ENCODE results near the gene ZSCAN22.
A peak's percentile ranks its signal among the peaks of the same experiment; 100 is the strongest.

ZSCAN22 gene

DNA sequence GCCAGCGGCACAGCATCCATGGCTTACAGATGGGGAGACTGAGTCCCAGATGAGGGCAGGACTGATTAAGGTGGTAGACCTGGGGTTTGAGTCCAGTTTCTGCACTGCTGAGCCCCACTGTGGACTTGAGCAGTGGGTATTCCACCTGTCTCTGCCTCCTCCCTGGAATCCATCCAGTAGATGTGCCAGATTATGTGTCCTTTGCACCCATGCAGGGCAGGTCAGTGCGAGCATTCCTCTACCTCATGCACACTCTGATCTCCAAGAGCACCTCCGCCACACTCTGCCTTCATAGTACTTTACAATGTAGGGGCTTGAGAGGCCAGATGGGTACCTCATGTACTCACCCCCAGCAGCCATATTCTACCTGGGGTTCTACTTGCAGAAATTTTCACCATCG, 10.0 kb downstream of the ZSCAN22 start:
- H2AFZ ChIP-seq (ENCODE audit: low read length): no peak overlapping the region
- no peak overlapping the region for H3K9ac ChIP-seq (ENCODE audit: low read depth, low read length, poor library complexity, severe bottlenecking)
- H3F3A ChIP-seq (ENCODE audit: low read depth): no peaks in the 10 kb centered on the region
- no peaks in the 10 kb centered on the region for H3K9me3 ChIP-seq (ENCODE audit: insufficient read depth, low read depth, low read length)
- no peaks in the 10 kb centered on the region for H3K36me3 ChIP-seq (ENCODE audit: insufficient read depth, low read length)
- TF ChIP-seq, protein P1, sequence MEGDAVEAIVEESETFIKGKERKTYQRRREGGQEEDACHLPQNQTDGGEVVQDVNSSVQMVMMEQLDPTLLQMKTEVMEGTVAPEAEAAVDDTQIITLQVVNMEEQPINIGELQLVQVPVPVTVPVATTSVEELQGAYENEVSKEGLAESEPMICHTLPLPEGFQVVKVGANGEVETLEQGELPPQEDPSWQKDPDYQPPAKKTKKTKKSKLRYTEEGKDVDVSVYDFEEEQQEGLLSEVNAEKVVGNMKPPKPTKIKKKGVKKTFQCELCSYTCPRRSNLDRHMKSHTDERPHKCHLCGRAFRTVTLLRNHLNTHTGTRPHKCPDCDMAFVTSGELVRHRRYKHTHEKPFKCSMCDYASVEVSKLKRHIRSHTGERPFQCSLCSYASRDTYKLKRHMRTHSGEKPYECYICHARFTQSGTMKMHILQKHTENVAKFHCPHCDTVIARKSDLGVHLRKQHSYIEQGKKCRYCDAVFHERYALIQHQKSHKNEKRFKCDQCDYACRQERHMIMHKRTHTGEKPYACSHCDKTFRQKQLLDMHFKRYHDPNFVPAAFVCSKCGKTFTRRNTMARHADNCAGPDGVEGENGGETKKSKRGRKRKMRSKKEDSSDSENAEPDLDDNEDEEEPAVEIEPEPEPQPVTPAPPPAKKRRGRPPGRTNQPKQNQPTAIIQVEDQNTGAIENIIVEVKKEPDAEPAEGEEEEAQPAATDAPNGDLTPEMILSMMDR (conservative IDR thresholded peaks at IDR 0.05; ENCODE audit: low read length): no peak
- no peak for TF ChIP-seq EZH2phosphoT487 (IDR thresholded peaks at IDR 0.05; ENCODE audit: borderline replicate concordance)
- H3K4me2 ChIP-seq (ENCODE audit: low read depth, low read length, poor library complexity, severe bottlenecking): no peak overlapping the region
- H4K20me1 ChIP-seq (ENCODE audit: insufficient read depth, low read length, poor library complexity, severe bottlenecking): no peaks in the 10 kb centered on the region
- no peaks in the 10 kb centered on the region for H3K9me2 ChIP-seq (replicated peaks; ENCODE audit: low read depth, low read length)
- no peaks in the 10 kb centered on the region for H3K79me2 ChIP-seq (ENCODE audit: insufficient read depth, low read length)
- peaks cover 21% of the 10 kb centered on the region for H3K4me1 ChIP-seq (ENCODE audit: insufficient read depth, low read length, poor library complexity, severe bottlenecking)
- no peaks in the 10 kb centered on the region for H3K27me3 ChIP-seq (ENCODE audit: insufficient read depth, low read length, poor library complexity, severe bottlenecking)
- no peak overlapping the region for H3K4me3 ChIP-seq (ENCODE audit: low read length, poor library complexity, severe bottlenecking)

DNA sequence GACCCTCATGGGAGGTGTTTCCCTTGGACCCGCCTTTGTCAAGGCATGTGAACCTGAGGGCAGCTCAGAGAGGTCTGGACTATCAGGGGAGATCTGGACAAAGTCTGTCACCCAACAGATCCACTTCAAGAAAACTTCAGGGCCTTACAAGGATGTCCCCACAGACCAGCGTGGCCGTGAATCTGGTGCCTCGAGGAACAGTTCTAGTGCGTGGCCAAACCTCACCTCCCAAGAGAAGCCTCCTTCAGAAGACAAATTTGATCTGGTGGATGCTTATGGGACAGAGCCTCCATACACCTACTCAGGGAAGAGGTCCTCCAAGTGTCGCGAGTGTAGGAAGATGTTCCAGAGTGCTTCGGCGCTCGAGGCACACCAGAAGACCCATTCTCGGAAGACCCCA, 11.5 kb downstream of the ZSCAN22 start:
- Histone ChIP-seq H3K4me3 (ENCODE audit: low read length, poor library complexity, severe bottlenecking) (no peak overlapping the region), H3F3A (ENCODE audit: low read depth) (no peaks in the 10 kb centered on the region), H3K9me2 (replicated peaks; ENCODE audit: low read depth, low read length) (no peaks in the 10 kb centered on the region), H3K4me2 (ENCODE audit: low read depth, low read length, poor library complexity, severe bottlenecking) (no peak overlapping the region), H3K27me3 (ENCODE audit: insufficient read depth, low read length, poor library complexity, severe bottlenecking) (no peaks in the 10 kb centered on the region), H4K20me1 (ENCODE audit: insufficient read depth, low read length, poor library complexity, severe bottlenecking) (no peaks in the 10 kb centered on the region), H3K79me2 (ENCODE audit: insufficient read depth, low read length) (no peaks in the 10 kb centered on the region), H3K9me3 (ENCODE audit: insufficient read depth, low read depth, low read length) (no peaks in the 10 kb centered on the region), H3K9ac (ENCODE audit: low read depth, low read length, poor library complexity, severe bottlenecking) (no peak overlapping the region), H3K36me3 (ENCODE audit: insufficient read depth, low read length) (no peaks in the 10 kb centered on the region), H3K4me1 (ENCODE audit: insufficient read depth, low read length, poor library complexity, severe bottlenecking) (peaks cover 21% of the 10 kb centered on the region), H2AFZ (ENCODE audit: low read length) (no peak overlapping the region)
- TF ChIP-seq, protein P1 (conservative IDR thresholded peaks at IDR 0.05; ENCODE audit: low read length): no peak
- no peak for TF ChIP-seq EZH2phosphoT487 (IDR thresholded peaks at IDR 0.05; ENCODE audit: borderline replicate concordance)

- Histone ChIP-seq H3K9me2 (replicated peaks; ENCODE audit: low read depth, low read length) (no peaks in the 10 kb centered on the region), H3K4me2 (ENCODE audit: low read depth, low read length, poor library complexity, severe bottlenecking) (peak overlapping the region; percentile 52), H3K36me3 (ENCODE audit: insufficient read depth, low read length) (no peaks in the 10 kb centered on the region), H3K4me1 (ENCODE audit: insufficient read depth, low read length, poor library complexity, severe bottlenecking) (peaks cover 20% of the 10 kb centered on the region), H3K79me2 (ENCODE audit: insufficient read depth, low read length) (no peaks in the 10 kb centered on the region), H3K4me3 (ENCODE audit: low read length, poor library complexity, severe bottlenecking) (peak overlapping the region; percentile 0), H2AFZ (ENCODE audit: low read length) (no peak overlapping the region), H3K27me3 (ENCODE audit: insufficient read depth, low read length, poor library complexity, severe bottlenecking) (no peaks in the 10 kb centered on the region), H3K9ac (ENCODE audit: low read depth, low read length, poor library complexity, severe bottlenecking) (no peak overlapping the region), H3F3A (ENCODE audit: low read depth) (no peaks in the 10 kb centered on the region), H3K9me3 (ENCODE audit: insufficient read depth, low read depth, low read length) (no peaks in the 10 kb centered on the region), H4K20me1 (ENCODE audit: insufficient read depth, low read length, poor library complexity, severe bottlenecking) (no peaks in the 10 kb centered on the region)
- TF ChIP-seq, protein P1 (conservative IDR thresholded peaks at IDR 0.05; ENCODE audit: low read length): peak; percentile 50
- TF ChIP-seq EZH2phosphoT487 (IDR thresholded peaks at IDR 0.05; ENCODE audit: borderline replicate concordance): no peak
These were observed 12.2 kb downstream of the ZSCAN22 start for GRCh38 chr19:58338825-58339558.

Measured in Loucy (cell line).